ACHN (cell line): ENCODE measurements around the gene CNR1.
"Not testable (repeated sequence)": the region's sequence is repeated elsewhere in the genome, so short reads cannot be mapped to it uniquely, and the experiment has no call there.

ENCODE experiments used
- DNase-seq: peaks from one replicate; pipeline ENCODE4 v3.0.0-alpha.2; 2015
- in situ Hi-C: cut with HindIII; loops from 2 replicates; pipeline ENCODE4 v1.10.0; 2017; ENCODE audit warnings: low sequenced_read_pairs, low pct_ligation_motif_present, low pct_unique_long_range_greater_than_20kb

CNR1 gene

DNA sequence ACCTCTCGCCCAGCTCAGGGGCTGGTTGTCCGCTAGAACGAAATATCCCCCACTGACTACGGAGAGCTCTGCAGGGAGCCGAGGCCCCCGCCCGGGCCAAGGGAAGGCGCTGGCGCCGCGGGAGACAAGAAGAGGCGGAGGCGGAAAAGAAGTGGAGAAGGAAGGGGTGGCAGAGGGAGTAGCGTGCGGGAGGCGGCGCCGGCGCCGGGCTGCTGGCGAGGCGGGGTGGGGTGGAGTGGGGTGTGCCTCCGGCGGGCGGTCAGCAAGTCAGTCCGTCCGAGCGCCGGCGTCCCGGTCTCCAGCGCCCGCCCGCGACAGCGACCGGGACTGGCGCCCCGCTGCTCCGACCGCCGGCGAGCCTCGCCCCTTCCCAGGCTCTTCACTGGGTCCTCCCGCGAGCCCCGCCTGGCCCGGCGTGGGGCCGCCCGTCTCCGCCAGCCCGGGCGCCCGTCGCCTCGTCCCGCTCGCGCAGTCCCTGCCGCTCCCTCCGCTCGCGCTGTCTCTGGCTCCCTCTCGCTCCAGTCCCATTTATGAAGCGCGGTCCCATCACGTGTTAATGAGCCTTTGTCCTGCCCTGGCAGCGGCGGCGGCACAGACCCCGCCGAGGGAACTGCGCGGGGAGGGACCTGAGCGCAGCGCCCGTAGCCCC lies at the start of gene CNR1:
CNR1 (minus strand) TSS at position 504 of the 649 bp plus-strand sequence. CDS start 21,073 bp downstream, outside the sequence.
- peak; percentile 26 for DNase-seq
- in situ Hi-C loops: no loop called here

DNA sequence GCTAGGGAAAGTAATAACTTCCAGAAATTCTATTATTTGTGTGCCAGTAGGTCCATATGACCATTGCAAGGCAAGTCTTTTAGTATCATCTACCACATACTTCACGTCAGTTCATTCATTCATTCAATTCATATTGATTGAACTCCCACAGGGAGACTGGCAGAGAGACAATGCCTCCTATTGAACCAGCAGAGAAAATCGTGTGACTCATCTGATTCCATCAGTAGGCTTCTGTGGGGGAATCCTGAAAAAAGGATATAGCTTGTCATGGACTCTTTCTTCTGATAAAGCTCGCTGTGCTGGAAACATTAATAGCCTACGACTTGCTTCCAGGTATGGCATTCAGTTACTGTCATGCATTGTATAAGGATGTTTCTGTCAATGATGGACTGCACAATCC lies 45.3 kb upstream of the CNR1 start:
- in situ Hi-C loops: no loop called here
- DNase-seq: no peak

DNA sequence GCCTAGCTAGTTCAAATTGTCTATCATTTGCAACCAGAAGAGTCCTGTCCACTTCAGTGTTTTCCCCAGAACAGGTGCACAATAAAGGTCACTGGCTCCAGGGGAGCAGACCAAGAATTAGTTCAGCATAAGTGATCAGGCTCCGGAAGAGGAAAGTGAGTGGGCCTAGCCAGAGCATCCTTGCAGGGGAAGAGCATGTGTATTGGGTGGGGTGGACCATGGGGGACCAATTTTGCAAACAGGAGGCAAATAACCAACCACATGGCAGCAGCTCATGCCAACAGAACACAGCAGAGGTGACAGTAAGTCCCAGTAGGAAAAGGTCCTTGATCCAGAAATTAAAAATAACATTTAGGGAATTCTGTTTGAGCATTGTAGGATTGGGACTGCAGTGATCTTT lies 43.2 kb upstream of the CNR1 start:
- in situ Hi-C loops: no loop called here
- no peak for DNase-seq

DNA sequence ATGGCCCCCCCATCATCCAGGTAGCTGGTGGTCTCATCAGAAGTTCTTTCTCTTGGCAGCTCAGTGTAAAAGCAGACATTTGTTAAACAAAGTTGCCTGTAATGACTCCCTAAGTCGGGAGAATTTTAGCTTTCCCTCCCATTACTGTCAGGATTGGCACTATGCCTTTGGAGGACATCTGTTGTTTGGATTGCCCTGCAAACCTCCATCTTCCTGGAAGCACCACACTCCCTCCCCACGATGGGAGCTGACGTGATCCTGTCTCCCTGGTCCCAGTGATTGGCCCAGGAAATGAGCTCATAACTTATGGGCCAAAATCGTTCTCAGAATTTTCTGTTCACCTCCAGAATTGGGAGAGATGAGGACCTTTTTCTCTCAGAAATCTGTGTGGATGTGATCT lies 42.6 kb upstream of the CNR1 start:
- in situ Hi-C loops: no loop called here
- DNase-seq: no peak

GRCh38 chr6:88201734-88202133 lies 35.6 kb upstream of the CNR1 start:
- DNase-seq, in situ Hi-C loops: not testable (repeated sequence)

GRCh38 chr6:88184921-88185320 lies 18.8 kb upstream of the CNR1 start:
- in situ Hi-C loops: no loop called here
- no peak for DNase-seq

DNA sequence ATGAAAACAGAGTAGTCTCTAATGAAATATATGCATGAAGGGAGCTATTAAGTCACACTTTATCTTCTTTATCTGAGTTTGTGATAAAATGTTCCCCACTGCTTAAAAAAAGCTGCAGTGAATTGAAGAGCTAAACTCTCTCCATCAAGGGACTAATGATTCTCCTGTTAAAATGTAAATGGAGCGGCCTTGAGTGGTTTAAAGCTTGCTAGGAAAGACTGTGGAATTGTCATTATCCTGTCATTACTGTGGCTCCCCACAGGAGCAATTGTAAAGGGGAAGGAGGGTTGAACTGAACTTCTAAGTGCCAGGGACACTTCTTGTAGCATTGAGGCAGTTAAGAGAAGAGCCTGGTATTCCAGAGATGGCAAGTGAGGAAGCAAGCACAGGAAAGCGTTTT lies 17.3 kb upstream of the CNR1 start:
- in situ Hi-C loops: no loop called here
- no peak for DNase-seq

- in situ Hi-C loops: no loop called here
Observed at GRCh38 chr6:88179692-88180091, 13.5 kb upstream of the CNR1 start.

GRCh38 chr6:88177961-88178464 lies 11.9 kb upstream of the CNR1 start:
- in situ Hi-C loops: no loop called here
- peak; percentile 2 for DNase-seq

More at GRCh38 chr6:88179692-88180091, 13.5 kb upstream of the CNR1 start:
- no peak for DNase-seq

DNA sequence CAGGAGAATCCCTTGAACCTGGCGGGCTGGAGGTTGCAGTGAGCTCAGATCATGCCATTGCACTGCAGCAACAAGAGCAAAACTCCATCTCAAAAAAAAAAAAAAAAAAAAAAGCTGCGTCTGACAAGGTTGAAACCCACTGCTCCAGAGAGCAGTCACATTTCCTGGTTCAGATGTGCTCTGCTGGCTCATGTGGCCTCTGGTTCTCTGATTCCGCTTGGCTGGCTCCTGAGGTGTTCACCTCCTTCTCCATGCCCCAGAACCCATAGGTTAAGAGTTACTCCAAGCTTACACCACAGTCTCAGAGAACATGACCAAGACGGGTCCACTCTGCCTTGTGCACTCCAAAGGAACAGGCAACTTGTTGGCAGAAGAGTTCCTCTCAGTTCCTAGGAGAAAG lies 8.8 kb upstream of the CNR1 start:
- in situ Hi-C loops: no loop called here
- DNase-seq: no peak

DNA sequence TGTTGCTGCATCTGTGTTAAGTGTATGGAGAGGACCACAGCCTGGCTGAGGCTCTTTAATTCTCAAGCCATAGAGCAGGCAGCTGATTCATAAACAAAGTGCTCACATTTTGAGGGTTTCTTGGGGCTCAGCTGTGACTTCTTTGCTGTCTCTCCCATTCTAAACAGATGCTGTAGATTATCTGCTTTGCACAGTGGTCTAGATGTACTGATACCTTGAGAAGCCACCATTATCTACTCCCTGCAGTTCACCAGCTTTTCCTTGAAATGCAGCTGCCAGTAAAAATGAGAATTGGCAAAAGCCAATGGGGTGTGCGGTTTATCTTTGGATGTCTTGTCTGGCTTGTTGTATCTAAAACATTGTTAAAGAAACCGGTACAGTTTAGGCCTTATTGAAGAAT lies 5.2 kb upstream of the CNR1 start:
- DNase-seq: no peak
- in situ Hi-C loops: no loop called here

- in situ Hi-C loops: no loop called here
- no peak for DNase-seq
Observed at GRCh38 chr6:88168362-88168761, 2.2 kb upstream of the CNR1 start.

GRCh38 chr6:88167352-88167937 lies 1.3 kb upstream of the CNR1 start:
- in situ Hi-C loops: no loop called here
- no peak for DNase-seq

DNA sequence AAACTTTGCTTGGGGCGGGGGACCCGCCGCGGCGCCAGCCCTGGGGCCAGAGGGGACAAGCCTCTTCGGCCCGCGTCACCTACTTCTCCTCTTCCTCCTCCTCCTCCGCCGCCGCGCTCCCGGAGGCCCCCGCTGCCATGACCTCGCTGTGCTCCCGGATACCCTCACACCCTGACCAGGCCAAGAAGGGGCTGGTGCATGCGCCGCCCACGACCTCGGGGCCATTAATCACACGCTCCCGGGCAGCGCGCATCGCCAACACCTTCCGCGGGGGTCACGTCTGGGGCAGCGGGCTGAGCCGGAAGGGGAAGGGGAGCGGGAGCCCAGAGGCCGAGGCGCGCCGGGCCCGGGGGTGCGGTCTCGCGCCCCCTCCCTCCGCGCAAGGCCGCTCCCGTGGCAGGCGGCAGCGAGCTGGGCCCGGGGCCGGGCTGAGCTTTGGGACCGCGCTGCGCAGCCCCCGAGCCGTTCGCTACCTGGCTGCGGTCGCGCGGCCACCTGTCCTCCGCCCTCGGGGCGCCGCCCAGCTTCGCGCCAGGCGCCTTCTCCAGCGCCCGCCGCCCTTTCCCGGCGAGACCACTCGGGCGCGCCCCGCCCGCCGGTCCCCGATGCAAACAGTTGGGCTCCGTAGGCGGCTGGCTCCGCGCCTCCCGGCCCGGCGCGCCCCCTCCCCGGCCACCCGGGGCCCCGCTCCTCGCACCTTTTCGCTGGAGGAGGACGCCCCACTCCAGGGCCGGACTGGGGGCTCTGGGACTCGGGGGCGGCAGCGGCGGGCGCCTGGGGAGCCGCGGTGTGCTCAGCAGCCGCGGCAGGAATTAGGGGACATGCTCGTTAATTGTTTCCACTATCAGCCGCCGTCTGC lies 575 bp upstream of the CNR1 start:
- in situ Hi-C loops: no loop called here
- no peak for DNase-seq

DNA sequence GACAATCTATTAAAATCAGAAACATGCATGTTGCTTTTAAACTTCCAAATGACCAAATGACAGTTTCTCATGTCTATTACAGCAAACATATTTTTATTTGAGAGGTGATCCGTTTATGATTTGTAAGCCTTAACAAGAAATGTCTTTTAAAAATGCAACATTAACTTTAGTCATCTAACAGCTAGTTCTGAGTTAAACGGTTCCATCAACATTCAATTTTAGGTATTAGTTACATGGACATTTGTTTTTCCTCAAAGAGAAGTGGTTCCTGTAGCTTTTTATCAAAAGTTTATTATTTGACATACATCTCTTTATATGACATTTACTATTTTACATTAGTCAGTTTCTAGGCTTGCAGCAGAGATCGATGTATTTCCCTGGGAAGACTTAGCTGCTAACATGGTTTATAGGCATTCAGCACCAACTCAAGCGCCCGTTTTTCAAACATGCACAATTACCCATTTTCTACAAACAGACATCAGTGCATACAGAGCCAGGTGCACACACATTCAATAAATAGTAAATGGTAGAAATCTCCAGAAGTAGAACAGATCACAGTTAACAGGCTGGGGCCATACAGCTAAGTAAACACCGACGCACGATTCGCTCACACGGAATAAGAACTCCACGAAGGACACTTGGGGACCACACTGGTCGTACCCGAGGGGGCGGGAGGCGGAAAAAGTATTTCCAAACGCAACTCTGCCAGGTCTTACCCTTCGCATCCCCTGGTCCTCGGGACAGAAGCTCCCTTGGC lies 882 bp downstream of the CNR1 start:
- no peak for DNase-seq
- in situ Hi-C loops: no loop called here

GRCh38 chr6:88164061-88164460 lies 2.1 kb downstream of the CNR1 start:
- in situ Hi-C loops: no loop called here
- no peak for DNase-seq

- no peak for DNase-seq
- in situ Hi-C loops: no loop called here
Observed at GRCh38 chr6:88163616-88164015, 2.5 kb downstream of the CNR1 start.

DNA sequence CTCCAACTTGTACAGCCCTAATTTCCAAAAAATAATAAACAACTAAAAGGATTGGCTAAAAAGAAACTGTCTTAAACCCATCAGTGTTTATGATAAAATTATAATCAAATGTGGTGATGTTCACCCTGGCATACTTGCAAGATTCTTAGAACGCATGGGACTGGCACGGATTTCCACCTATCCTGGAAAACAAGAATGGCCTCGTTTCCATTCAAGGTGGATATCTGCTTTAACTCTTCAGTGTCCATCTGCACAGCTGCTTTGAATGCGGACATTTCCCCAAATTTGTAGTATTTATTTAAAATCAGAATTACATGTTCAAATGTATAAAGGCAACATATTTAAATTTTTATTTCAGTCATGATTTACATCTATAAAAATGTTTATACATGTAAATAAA lies 4.2 kb downstream of the CNR1 start:
- DNase-seq: no peak
- in situ Hi-C loops: no loop called here

- peak; percentile 4 for DNase-seq
- in situ Hi-C loops: no loop called here
Observed at GRCh38 chr6:88157106-88157505, 9.0 kb downstream of the CNR1 start.
